WTC11 (cell line): ENCODE measurements around the gene PTPRU. TPM values are rescaled to one million over a fixed set of nuclear protein-coding genes. Genes with fewer than 3 reads are reported as not detected.

Experiments
- ATAC-seq: fragments of 200-7000 bp; cut with Tn5 transposase; 2 replicates; pipeline ENCODE4 v1.10.0; 2021; ENCODE audit warnings: mild to moderate bottlenecking, moderate library complexity
- CTCF ChIA-PET: fragments of 300-600 bp; sonication (Branson Sonifier 250); formaldehyde crosslinking; loops from one replicate; lab custom pipeline; 2021; ENCODE audit warnings: antibody characterized with exemption; lab: Charles Lee
- POLR2A ChIA-PET: fragments of 350-600 bp; sonication (Branson Sonifier 250); formaldehyde crosslinking; loops from one replicate; lab custom pipeline; 2021; ENCODE audit warnings: antibody characterized with exemption; lab: Charles Lee
- DNase-seq: peaks from one replicate; pipeline ENCODE4 v3.0.0; 2021; ENCODE audit warnings: low spot score
- H3K27ac Mint-ChIP-seq: 2 replicates; pipeline ENCODE4 v1.8.0; 2021; ENCODE audit warnings: mixed read lengths
- H3K27me3 Mint-ChIP-seq: 2 replicates; pipeline ENCODE4 v1.8.0; 2021; ENCODE audit warnings: low read depth, mild to moderate bottlenecking, moderate library complexity, mixed read lengths
- H3K36me3 Mint-ChIP-seq: 2 replicates; pipeline ENCODE4 v1.8.0; 2021; ENCODE audit warnings: mixed read lengths
- H3K4me1 Mint-ChIP-seq: 2 replicates; pipeline ENCODE4 v1.8.0; 2022; ENCODE audit warnings: mixed read lengths
- H3K4me3 Mint-ChIP-seq: 2 replicates; pipeline ENCODE4 v1.8.0; 2021; ENCODE audit warnings: mild to moderate bottlenecking, moderate library complexity, mixed read lengths
- H3K9me3 Mint-ChIP-seq: 2 replicates; pipeline ENCODE4 v1.8.0; 2021; ENCODE audit warnings: mixed read lengths
- EMX1 ChIP-seq: fragments of 250-450 bp; sonication (Bioruptor Pico); IDR thresholded peaks from 2 replicates; pipeline ENCODE4 v1.8.0; 2021; ENCODE audit warnings: mild to moderate bottlenecking
- ESRRA ChIP-seq: sonication (generic); formaldehyde crosslinking; IDR thresholded peaks from 2 replicates; pipeline ENCODE4 v1.8.1; 2022; ENCODE audit warnings: mild to moderate bottlenecking, missing genetic modification reagents, borderline replicate concordance
- FOXJ3 ChIP-seq: sonication (generic); formaldehyde crosslinking; IDR thresholded peaks from 2 replicates; pipeline ENCODE4 v1.9.0; 2021; ENCODE audit warnings: missing genetic modification reagents, mild to moderate bottlenecking, borderline replicate concordance
- GTF2I ChIP-seq: fragments of 250-450 bp; sonication (Bioruptor Pico); conservative IDR thresholded peaks from 2 replicates; pipeline ENCODE4 v1.4.0; 2021; ENCODE audit warnings: mild to moderate bottlenecking
- JUN ChIP-seq: sonication (generic); formaldehyde crosslinking; IDR thresholded peaks from 2 replicates; pipeline ENCODE4 v1.8.0; 2023; ENCODE audit warnings: mild to moderate bottlenecking, missing genetic modification reagents
- MYBL2 ChIP-seq: sonication (generic); formaldehyde crosslinking; IDR thresholded peaks from 2 replicates; pipeline ENCODE4 v1.8.1; 2023; ENCODE audit warnings: mild to moderate bottlenecking, moderate library complexity, missing genetic modification reagents
- NR1H2 ChIP-seq: sonication (generic); formaldehyde crosslinking; IDR thresholded peaks from 2 replicates; pipeline ENCODE4 v1.9.0; 2021; ENCODE audit warnings: mild to moderate bottlenecking, moderate library complexity, missing genetic modification reagents
- PRRX2 ChIP-seq: fragments of 250-450 bp; sonication (Bioruptor Pico); IDR thresholded peaks from 2 replicates; pipeline ENCODE4 v1.8.0; 2021; ENCODE audit warnings: mild to moderate bottlenecking
- ZBTB21 ChIP-seq: sonication (generic); formaldehyde crosslinking; IDR thresholded peaks from 2 replicates; pipeline ENCODE4 v1.8.1; 2023; ENCODE audit warnings: mild to moderate bottlenecking, missing genetic modification reagents, borderline replicate concordance
- ZNF263 ChIP-seq: sonication (generic); formaldehyde crosslinking; IDR thresholded peaks from 2 replicates; pipeline ENCODE4 v1.8.1; 2022; ENCODE audit warnings: low read depth, mild to moderate bottlenecking, moderate library complexity, missing genetic modification reagents
- ZNF317 ChIP-seq: sonication (generic); formaldehyde crosslinking; IDR thresholded peaks from 2 replicates; pipeline ENCODE4 v1.8.1; 2023; ENCODE audit warnings: low read depth, mild to moderate bottlenecking, moderate library complexity, missing genetic modification reagents, borderline replicate concordance
- ZNF416 ChIP-seq: fragments of 250-450 bp; sonication (Bioruptor Pico); IDR thresholded peaks from 2 replicates; pipeline ENCODE4 v1.9.0; 2021; ENCODE audit warnings: mild to moderate bottlenecking, inconsistent platforms
- ZNF671 ChIP-seq: fragments of 250-450 bp; sonication (Bioruptor Pico); IDR thresholded peaks from 2 replicates; pipeline ENCODE4 v1.8.0; 2021; ENCODE audit warnings: mild to moderate bottlenecking
- total RNA-seq: library from RNA; stranded (reverse); gene quantifications from 3 replicates; pipeline ENCODE4 v1.2.3, GENCODE V29; 2021
- TF ChIP-seq, protein P1 (sequence below): sonication (generic); formaldehyde crosslinking; conservative IDR thresholded peaks from 2 replicates; pipeline ENCODE4 v1.8.1; 2022; ENCODE audit warnings: mild to moderate bottlenecking, missing genetic modification reagents
- TF ChIP-seq, protein P2 (sequence below): sonication (generic); formaldehyde crosslinking; IDR thresholded peaks from 2 replicates; pipeline ENCODE4 v1.8.0; 2023; ENCODE audit warnings: missing genetic modification reagents
- TF ChIP-seq, protein P3 (sequence below): sonication (generic); formaldehyde crosslinking; IDR thresholded peaks from 2 replicates; pipeline ENCODE4 v1.8.1; 2023; ENCODE audit warnings: mild to moderate bottlenecking, moderate library complexity, missing genetic modification reagents
- TF ChIP-seq, protein P4 (sequence below): sonication (generic); formaldehyde crosslinking; IDR thresholded peaks from 2 replicates; pipeline ENCODE4 v1.8.0; 2022; ENCODE audit warnings: missing genetic modification reagents
- TF ChIP-seq, protein P5 (sequence below): sonication (generic); formaldehyde crosslinking; IDR thresholded peaks from 2 replicates; pipeline ENCODE4 v1.8.0; 2022; ENCODE audit warnings: mild to moderate bottlenecking, missing genetic modification reagents
- TF ChIP-seq, protein P6 (sequence below): fragments of 250-450 bp; sonication (Bioruptor Pico); IDR thresholded peaks from 2 replicates; pipeline ENCODE4 v1.9.0; 2021; ENCODE audit warnings: moderate library complexity, mild to moderate bottlenecking, inconsistent platforms, borderline replicate concordance
- TF ChIP-seq, protein P7 (sequence below): sonication (generic); formaldehyde crosslinking; conservative IDR thresholded peaks from 2 replicates; pipeline ENCODE4 v1.8.1; 2023; ENCODE audit warnings: mild to moderate bottlenecking, low read depth, missing genetic modification reagents, moderate library complexity

Gene PTPRU
- total RNA-seq, 1 experiment from 2014 or later = 75.4 TPM

DNA sequence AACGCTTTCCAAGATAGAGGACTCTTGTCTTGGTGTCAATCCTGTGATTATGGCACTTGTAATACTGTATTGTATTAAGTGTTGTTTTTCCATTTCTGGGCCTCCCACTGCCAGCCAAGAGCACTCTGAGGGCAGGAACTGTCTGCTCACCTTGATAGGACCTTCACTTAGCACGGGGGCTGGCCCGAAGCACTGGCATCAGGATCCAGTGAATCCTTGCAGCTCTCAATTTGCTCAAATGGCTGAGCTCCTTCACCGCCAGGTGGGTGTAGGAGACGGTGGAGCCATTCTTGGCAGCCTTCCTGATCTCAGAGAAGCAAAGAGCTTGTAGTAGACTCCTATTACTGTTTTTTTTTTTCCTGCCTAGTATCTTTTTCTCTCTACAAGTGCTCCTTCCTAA lies 23.3 kb upstream of the PTPRU start:
- DNase-seq = no peak
- CTCF ChIA-PET = interaction anchor here (1.0 kb wide), 1 partner anchor 15 kb away, joined by 3 read pairs; no protein-coding TSS in a partner anchor
- Mint-ChIP-seq H3K9me3 (no peaks in the 10 kb centered on the region), H3K4me3 (no peak overlapping the region), H3K27me3 (no peaks in the 10 kb centered on the region), H3K27ac (no peak overlapping the region), H3K4me1 (no peaks in the 10 kb centered on the region), H3K36me3 (peaks cover 40% of the 10 kb centered on the region)
- TF ChIP-seq, protein P1, sequence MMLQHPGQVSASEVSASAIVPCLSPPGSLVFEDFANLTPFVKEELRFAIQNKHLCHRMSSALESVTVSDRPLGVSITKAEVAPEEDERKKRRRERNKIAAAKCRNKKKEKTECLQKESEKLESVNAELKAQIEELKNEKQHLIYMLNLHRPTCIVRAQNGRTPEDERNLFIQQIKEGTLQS (CRISPR knock-in tag) = no peak
- TF ChIP-seq PRRX2 (no peak), GTF2I (no peak), EMX1 (no peak), MYBL2 (CRISPR knock-in tag) (no peak), NR1H2 (no peak)
- TF ChIP-seq, protein P2, sequence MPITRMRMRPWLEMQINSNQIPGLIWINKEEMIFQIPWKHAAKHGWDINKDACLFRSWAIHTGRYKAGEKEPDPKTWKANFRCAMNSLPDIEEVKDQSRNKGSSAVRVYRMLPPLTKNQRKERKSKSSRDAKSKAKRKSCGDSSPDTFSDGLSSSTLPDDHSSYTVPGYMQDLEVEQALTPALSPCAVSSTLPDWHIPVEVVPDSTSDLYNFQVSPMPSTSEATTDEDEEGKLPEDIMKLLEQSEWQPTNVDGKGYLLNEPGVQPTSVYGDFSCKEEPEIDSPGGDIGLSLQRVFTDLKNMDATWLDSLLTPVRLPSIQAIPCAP (CRISPR knock-in tag) = no peak
- TF ChIP-seq, protein P3, sequence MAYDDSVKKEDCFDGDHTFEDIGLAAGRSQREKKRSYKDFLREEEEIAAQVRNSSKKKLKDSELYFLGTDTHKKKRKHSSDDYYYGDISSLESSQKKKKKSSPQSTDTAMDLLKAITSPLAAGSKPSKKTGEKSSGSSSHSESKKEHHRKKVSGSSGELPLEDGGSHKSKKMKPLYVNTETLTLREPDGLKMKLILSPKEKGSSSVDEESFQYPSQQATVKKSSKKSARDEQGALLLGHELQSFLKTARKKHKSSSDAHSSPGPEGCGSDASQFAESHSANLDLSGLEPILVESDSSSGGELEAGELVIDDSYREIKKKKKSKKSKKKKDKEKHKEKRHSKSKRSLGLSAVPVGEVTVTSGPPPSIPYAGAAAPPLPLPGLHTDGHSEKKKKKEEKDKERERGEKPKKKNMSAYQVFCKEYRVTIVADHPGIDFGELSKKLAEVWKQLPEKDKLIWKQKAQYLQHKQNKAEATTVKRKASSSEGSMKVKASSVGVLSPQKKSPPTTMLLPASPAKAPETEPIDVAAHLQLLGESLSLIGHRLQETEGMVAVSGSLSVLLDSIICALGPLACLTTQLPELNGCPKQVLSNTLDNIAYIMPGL (CRISPR knock-in tag) = no peak
- no peak for ATAC-seq
- POLR2A ChIA-PET = interaction anchor here (0.6 kb wide), 2 partner anchors 45 to 61 kb away, joined by 3 to 8 read pairs; no protein-coding TSS in a partner anchor

DNA sequence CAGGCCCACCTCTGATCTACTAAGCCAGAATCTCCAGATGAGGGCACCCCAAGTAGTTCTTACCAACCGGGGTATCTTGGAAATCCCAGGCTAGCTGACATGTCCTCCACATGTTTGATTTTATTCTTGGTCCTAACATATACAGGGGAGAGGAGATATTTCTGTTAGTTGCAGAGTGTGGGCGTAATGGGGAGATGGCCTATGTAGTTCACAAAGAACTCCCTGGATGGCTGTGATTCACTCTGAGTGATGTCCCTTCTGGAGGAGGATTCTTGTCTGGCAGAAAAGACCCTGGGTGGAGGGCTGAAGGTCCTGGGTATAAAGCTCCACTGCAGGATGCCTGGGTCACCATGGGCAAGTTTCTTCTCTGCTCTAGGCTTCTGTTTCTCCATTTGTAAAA lies 18.7 kb upstream of the PTPRU start:
- no peak for DNase-seq
- peaks cover 18% of the 10 kb centered on the region for H3K4me1 Mint-ChIP-seq
- ATAC-seq = no peak
- TF ChIP-seq ZBTB21 = no peak
- POLR2A ChIA-PET = no interaction called here
- H3K27me3 Mint-ChIP-seq = no peaks in the 10 kb centered on the region
- CTCF ChIA-PET = interaction anchor here (0.6 to 2.2 kb wide), 2 partner anchors 15 to 30 kb away, joined by 3 to 6 read pairs; no protein-coding TSS in a partner anchor
- no peak overlapping the region for H3K27ac Mint-ChIP-seq
- no peak overlapping the region for H3K4me3 Mint-ChIP-seq
- H3K36me3 Mint-ChIP-seq = peaks cover 25% of the 10 kb centered on the region
- no peaks in the 10 kb centered on the region for H3K9me3 Mint-ChIP-seq

DNA sequence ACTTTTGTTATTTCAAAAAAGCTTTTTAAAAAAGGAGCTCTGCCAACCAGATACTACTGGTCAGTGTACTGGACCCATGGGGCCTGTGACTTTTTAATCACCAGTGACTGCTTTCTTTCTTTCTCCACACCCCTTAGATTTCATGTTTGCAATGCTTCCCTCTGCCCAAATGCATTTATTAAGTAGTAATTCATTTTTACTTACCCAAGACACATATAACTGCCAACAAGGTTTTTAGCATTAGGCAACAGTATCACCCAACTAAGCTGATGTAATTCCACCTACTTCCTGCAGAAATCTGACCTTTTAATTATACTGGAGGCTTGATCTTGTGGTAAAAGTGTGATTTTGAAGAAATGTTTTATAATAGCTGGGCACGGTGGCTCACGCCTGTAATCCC lies 18.1 kb upstream of the PTPRU start:
- ATAC-seq (no peak), DNase-seq (no peak)
- CTCF ChIA-PET = interaction anchor here (2.2 kb wide), 1 partner anchor 16 kb away, joined by 6 read pairs; no protein-coding TSS in a partner anchor
- no peak overlapping the region for H3K27ac Mint-ChIP-seq
- TF ChIP-seq ZNF416 (CRISPR knock-in tag) (no peak), ZNF671 (CRISPR knock-in tag) (no peak), FOXJ3 (no peak), ZNF263 (CRISPR knock-in tag) (no peak), ESRRA (CRISPR knock-in tag) (no peak), JUN (CRISPR knock-in tag) (no peak), ZNF317 (no peak)
- TF ChIP-seq, protein P4, sequence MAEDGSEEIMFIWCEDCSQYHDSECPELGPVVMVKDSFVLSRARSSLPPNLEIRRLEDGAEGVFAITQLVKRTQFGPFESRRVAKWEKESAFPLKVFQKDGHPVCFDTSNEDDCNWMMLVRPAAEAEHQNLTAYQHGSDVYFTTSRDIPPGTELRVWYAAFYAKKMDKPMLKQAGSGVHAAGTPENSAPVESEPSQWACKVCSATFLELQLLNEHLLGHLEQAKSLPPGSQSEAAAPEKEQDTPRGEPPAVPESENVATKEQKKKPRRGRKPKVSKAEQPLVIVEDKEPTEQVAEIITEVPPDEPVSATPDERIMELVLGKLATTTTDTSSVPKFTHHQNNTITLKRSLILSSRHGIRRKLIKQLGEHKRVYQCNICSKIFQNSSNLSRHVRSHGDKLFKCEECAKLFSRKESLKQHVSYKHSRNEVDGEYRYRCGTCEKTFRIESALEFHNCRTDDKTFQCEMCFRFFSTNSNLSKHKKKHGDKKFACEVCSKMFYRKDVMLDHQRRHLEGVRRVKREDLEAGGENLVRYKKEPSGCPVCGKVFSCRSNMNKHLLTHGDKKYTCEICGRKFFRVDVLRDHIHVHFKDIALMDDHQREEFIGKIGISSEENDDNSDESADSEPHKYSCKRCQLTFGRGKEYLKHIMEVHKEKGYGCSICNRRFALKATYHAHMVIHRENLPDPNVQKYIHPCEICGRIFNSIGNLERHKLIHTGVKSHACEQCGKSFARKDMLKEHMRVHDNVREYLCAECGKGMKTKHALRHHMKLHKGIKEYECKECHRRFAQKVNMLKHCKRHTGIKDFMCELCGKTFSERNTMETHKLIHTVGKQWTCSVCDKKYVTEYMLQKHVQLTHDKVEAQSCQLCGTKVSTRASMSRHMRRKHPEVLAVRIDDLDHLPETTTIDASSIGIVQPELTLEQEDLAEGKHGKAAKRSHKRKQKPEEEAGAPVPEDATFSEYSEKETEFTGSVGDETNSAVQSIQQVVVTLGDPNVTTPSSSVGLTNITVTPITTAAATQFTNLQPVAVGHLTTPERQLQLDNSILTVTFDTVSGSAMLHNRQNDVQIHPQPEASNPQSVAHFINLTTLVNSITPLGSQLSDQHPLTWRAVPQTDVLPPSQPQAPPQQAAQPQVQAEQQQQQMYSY (CRISPR knock-in tag) = no peak
- TF ChIP-seq, protein P5, sequence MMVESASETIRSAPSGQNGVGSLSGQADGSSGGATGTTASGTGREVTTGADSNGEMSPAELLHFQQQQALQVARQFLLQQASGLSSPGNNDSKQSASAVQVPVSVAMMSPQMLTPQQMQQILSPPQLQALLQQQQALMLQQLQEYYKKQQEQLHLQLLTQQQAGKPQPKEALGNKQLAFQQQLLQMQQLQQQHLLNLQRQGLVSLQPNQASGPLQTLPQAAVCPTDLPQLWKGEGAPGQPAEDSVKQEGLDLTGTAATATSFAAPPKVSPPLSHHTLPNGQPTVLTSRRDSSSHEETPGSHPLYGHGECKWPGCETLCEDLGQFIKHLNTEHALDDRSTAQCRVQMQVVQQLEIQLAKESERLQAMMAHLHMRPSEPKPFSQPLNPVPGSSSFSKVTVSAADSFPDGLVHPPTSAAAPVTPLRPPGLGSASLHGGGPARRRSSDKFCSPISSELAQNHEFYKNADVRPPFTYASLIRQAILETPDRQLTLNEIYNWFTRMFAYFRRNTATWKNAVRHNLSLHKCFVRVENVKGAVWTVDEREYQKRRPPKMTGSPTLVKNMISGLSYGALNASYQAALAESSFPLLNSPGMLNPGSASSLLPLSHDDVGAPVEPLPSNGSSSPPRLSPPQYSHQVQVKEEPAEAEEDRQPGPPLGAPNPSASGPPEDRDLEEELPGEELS (CRISPR knock-in tag) = no peak
- TF ChIP-seq, protein P6, sequence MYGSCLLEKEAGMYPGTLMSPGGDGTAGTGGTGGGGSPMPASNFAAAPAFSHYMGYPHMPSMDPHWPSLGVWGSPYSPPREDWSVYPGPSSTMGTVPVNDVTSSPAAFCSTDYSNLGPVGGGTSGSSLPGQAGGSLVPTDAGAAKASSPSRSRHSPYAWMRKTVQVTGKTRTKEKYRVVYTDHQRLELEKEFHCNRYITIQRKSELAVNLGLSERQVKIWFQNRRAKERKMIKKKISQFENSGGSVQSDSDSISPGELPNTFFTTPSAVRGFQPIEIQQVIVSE (CRISPR knock-in tag) = no peak
- TF ChIP-seq, protein P7, sequence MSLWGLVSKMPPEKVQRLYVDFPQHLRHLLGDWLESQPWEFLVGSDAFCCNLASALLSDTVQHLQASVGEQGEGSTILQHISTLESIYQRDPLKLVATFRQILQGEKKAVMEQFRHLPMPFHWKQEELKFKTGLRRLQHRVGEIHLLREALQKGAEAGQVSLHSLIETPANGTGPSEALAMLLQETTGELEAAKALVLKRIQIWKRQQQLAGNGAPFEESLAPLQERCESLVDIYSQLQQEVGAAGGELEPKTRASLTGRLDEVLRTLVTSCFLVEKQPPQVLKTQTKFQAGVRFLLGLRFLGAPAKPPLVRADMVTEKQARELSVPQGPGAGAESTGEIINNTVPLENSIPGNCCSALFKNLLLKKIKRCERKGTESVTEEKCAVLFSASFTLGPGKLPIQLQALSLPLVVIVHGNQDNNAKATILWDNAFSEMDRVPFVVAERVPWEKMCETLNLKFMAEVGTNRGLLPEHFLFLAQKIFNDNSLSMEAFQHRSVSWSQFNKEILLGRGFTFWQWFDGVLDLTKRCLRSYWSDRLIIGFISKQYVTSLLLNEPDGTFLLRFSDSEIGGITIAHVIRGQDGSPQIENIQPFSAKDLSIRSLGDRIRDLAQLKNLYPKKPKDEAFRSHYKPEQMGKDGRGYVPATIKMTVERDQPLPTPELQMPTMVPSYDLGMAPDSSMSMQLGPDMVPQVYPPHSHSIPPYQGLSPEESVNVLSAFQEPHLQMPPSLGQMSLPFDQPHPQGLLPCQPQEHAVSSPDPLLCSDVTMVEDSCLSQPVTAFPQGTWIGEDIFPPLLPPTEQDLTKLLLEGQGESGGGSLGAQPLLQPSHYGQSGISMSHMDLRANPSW (CRISPR knock-in tag) = no peak
- peaks cover 24% of the 10 kb centered on the region for H3K4me1 Mint-ChIP-seq
- H3K36me3 Mint-ChIP-seq = peaks cover 20% of the 10 kb centered on the region
- no peaks in the 10 kb centered on the region for H3K9me3 Mint-ChIP-seq
- POLR2A ChIA-PET = no interaction called here
- H3K4me3 Mint-ChIP-seq = no peak overlapping the region
- H3K27me3 Mint-ChIP-seq = no peaks in the 10 kb centered on the region
